LNCAP (cell line): ENCODE measurements around the gene DDAH2.

Source experiments
- CTCF ChIP-seq: fragments of 450-650 bp; IDR thresholded peaks from 2 replicates; pipeline ENCODE4 v1.5.1; 2017; ENCODE audit warnings: mild to moderate bottlenecking

DDAH2 gene

DNA sequence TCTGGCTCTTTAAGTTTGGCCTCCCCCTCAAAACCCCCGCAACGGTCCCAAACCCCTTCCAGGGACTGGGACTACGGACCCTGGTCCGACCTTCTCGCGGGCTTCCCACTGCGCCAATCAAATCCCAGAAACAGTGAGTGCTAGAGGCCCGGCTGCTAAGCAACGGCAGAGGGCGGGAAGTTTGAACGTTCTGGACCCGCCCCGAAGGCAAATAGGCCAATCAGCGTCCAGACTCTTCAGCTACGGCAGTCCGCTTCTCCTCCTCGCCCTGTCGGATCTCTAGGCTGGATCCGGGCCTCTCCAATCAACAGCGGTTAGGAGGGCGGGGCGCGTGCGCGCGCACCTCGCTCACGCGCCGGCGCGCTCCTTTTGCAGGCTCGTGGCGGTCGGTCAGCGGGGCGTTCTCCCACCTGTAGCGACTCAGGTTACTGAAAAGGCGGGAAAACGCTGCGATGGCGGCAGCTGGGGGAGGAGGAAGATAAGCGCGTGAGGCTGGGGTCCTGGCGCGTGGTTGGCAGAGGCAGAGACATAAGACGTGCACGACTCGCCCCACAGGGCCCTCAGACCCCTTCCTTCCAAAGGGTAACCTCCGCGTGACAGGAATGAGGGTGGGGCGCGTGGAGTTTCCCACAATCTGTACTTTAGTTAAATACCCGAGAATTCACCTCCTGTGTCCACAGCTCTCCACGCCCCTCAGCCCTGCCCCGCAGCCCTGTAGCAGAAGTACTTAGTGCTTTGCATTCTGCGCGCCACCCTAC, 10.7 kb upstream of the DDAH2 start, which contains the start of gene MSH5:
Gene MSH5 (plus strand): TSS at position 367 of the 758 bp plus-strand sequence. CDS start 462 bp downstream, outside the sequence.
- no peak for TF ChIP-seq CTCF

DNA sequence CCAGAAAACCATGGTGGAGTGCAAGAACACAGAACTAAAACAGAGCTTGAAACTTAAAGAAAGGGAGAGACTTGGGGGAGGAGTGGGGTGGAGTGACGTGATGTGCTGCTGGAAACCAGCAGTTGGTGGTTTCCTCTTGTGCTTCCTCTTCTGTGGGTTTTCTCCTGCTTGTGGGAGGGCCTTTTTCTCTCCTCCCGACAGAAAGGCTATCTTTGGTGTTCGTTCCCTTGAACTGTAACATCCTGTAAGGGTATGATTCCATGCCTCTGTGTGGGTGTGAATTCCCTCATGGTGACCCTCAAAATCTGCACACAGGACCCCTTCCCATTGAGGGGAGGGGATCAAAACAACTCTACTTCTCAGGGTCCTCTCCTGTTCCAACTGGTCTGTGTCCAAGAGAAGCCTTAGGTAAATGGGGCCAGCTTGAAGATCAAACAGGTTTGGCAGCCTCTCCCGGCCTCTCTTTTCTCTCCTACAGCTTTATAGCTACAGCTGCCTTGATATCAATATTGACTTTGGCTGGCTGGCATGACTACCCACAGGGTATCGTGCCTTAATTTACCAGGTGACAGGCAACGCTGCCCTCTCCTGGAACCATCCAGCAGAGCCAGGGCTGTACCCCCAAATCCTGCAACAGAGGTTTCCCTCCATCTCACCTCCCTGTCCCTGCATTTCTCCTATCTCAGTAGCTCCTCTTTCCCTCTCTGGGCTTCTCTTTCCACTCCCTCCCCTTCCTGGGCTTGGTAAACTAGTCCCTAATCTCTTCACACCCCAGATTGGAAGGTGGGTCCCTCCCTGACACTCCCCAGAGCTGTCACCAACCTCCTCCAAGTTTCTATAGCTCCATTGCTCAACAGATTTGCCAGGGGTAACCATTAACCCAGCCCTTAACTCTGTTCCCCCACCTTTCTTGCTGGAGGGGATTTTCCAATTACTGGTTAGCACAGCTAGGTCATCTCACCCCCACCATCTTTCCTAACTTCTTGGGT, 9.2 kb upstream of the DDAH2 start:
- peak; percentile 45; the same call in 1 of the 2 replicates for TF ChIP-seq CTCF

DNA sequence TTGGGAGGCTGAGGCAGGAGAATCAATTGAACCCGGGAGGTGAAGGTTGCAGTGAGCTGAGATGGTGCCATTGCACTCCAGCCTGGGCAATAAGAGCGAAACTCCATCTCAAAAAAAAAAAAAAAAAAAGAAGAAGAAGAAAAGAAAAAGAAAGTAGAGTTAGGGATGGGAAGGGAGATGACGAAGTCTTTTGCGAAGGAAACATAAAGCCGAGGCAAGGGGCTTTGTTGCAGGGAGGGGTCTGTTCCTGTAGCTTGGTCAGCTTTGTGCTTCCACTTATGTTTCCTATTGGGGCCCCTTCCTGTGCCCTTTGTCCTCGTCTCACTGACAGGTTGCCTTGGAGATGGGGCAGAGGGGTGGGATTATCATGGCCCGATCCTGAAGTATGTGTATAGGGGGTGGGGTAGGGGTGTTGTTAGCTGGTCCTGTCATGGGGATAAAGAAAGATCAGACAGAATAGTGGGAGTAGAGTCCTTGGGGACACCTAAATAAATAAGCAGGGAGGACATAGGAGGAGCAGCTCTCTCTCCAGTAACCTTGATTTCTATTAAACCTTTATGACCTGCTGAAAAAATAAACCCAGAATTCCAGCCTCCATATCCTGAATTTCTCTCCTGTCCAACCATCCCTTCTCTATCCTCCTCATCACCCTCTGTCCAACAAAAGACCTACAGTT, 8.4 kb upstream of the DDAH2 start:
- no peak for TF ChIP-seq CTCF

DNA sequence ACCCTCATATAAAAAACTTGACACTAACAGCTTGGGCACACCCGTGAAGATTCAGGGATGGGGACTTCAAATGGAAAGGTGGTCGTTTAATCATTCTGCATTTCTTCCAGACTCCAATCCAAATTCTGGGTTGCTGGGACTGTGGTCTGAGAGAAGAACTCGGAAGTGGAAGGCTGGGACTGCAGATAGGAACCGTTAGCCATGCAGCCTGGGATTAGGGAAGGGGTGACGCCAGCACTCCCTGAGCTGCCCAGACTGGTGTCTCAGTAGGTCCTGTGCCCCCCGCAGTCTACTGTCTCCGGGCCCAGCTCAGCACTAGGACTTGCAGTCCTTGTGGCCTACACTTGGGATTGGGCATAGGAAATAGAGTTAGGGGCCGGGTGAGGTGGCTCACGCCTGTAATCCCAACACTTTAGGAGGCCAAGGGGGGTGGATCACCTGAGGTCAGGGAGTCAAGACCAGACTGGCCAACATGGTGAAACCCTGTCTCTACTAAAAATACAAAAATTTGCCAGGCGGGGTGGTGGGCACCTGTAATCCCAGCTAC, 7.7 kb upstream of the DDAH2 start:
- TF ChIP-seq CTCF: no peak

DNA sequence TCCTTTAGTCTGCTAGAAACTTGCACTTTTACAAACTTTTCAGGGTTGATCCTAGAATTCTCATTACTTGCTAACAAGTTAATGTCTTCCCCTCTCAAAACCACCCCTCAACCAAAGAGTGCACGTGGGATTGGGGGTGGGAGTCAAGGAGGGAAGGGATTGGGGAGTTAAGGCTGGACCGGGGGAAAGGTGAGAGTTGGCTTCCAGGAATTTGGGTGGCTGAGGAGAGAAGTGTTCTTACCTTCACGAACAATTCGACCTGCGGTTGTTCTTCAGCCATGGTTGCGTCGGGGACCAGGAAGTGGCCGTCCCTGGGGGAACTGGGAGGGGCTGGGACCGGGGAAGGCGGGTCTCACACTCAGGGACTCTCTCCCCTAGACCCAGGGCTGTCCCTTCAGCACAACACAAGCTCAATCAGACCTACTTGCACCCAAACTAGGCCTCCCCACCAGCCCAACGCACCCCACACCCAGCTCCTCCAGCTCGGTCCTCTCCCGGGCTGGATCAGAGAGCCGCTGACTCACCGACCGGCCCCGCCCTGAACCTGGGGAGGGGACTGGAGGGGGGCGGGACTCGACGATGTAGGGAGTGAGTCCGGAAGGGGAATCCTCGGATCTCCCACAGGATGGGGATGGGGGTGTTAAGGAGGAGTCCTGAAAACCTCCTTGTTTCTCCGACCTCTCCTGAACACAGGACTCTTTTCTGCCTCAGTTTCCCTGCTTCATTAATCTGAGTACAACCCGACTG, 7.1 kb upstream of the DDAH2 start, which contains the start of gene CLIC1:
Gene CLIC1 (minus strand): TSS at position 510 of the 747 bp plus-strand sequence. CDS start 230 bp downstream, at position 280.
- no peak for TF ChIP-seq CTCF

DNA sequence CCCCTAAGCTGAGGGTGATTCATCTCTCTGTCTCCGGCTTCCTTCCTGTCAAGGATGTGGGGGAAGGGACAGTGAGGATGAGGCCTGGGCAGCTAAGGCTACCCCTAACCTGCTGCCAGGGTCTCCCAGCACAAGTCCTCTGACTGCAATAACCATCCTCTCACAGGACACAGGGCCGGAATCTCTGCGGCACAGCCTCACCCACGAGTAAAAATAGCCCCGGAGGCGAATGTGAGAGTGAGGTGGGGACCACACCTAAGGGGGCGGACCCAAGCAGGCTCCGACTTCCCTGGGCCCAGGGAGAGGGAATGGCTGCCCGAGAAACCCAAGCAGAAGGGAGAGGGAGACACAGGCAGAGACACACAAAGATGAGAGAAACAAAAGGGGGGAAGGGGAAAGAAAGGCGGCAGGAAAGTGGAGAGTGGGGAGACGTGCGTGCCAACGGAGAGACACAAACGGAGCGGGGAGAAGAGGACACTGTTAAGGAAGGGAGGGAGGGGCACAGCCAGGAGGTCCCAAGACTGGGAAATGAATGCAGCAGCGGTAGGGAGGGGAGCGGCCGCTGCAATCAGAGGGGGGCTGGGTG, 5.8 kb upstream of the DDAH2 start:
- no peak for TF ChIP-seq CTCF
